Measurements from ENCODE around the gene ZNF608.

Gene ZNF608

GRCh38 chr5:124754206-124754927 lies 7.9 kb upstream of the ZNF608 start:
- no peak for DNase-seq

GRCh38 chr5:124752854-124753720 lies 6.6 kb upstream of the ZNF608 start:
- no peak for DNase-seq

- no peak for DNase-seq
Measured at GRCh38 chr5:124751031-124751430, 4.6 kb upstream of the ZNF608 start.

GRCh38 chr5:124748687-124749594 lies 2.5 kb upstream of the ZNF608 start:
- peak; percentile 88 for DNase-seq

GRCh38 chr5:124747791-124748686 lies 1.6 kb upstream of the ZNF608 start:
- DNase-seq, result peak; percentile 42

GRCh38 chr5:124746916-124747790 lies 714 bp upstream of the ZNF608 start:
- DNase-seq, result peak; percentile 96

GRCh38 chr5:124745007-124745927 lies 1.2 kb downstream of the ZNF608 start:
- no peak for DNase-seq

GRCh38 chr5:124744170-124744971 lies 2.1 kb downstream of the ZNF608 start:
- DNase-seq, result peak; percentile 64

- DNase-seq, result no peak
Measured at GRCh38 chr5:124743602-124744169, 2.8 kb downstream of the ZNF608 start.

GRCh38 chr5:124742983-124743601 lies 3.3 kb downstream of the ZNF608 start:
- DNase-seq, result peak; percentile 75

- DNase-seq, result no peak
Measured at GRCh38 chr5:124742521-124742920, 3.9 kb downstream of the ZNF608 start.

GRCh38 chr5:124741711-124742496 lies 4.5 kb downstream of the ZNF608 start:
- DNase-seq, result peak; percentile 84

GRCh38 chr5:124740991-124741583 lies 5.4 kb downstream of the ZNF608 start:
- peak; percentile 86 for DNase-seq

GRCh38 chr5:124740071-124740470 lies 6.4 kb downstream of the ZNF608 start:
- DNase-seq, result no peak

GRCh38 chr5:124739634-124740025 lies 6.8 kb downstream of the ZNF608 start:
- DNase-seq, result no peak

Data from fibroblast of skin of scalp (primary cell).